Body of pancreas (tissue), 4 donors: ENCODE data around the gene LTBP1.

Source experiments
- POLR2A ChIP-seq, 3 donors: fragments of 450-650 bp; IDR thresholded peaks; one replicate each; pipeline ENCODE4 v1.6.1; 2016; ENCODE audit warnings: antibody characterized with exemption in 3 of 3, mild to moderate bottlenecking in 2 of 3
- TF ChIP-seq, protein P1 (sequence below), 7 experiments: fragments of 450-650 bp in 4 of 7; fragments of 200-600 bp in 3 of 7; sonication (generic) in 3 of 7; IDR thresholded peaks; one replicate each; pipeline ENCODE4 v1.5.1; 2016 to 2019; ENCODE audit warnings: antibody characterized with exemption in 7 of 7

GRCh38 chr2:33304032-33304864, 357.5 kb downstream of the LTBP1 start:
- TF ChIP-seq POLR2A (IDR thresholded peaks at IDR 0.05), result no peak
- TF ChIP-seq, protein P1, sequence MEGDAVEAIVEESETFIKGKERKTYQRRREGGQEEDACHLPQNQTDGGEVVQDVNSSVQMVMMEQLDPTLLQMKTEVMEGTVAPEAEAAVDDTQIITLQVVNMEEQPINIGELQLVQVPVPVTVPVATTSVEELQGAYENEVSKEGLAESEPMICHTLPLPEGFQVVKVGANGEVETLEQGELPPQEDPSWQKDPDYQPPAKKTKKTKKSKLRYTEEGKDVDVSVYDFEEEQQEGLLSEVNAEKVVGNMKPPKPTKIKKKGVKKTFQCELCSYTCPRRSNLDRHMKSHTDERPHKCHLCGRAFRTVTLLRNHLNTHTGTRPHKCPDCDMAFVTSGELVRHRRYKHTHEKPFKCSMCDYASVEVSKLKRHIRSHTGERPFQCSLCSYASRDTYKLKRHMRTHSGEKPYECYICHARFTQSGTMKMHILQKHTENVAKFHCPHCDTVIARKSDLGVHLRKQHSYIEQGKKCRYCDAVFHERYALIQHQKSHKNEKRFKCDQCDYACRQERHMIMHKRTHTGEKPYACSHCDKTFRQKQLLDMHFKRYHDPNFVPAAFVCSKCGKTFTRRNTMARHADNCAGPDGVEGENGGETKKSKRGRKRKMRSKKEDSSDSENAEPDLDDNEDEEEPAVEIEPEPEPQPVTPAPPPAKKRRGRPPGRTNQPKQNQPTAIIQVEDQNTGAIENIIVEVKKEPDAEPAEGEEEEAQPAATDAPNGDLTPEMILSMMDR (IDR thresholded peaks at IDR 0.05), result no peak
